ENCODE data around the gene OR2J2. TPM values are rescaled to one million over a fixed set of nuclear protein-coding genes. Genes with fewer than 3 reads are reported as not detected.
"Not testable (repeated sequence)": the region's sequence is repeated elsewhere in the genome, so short reads cannot be mapped to it uniquely, and the experiment has no call there.

OR2J2 gene
- total and polyA plus RNA-seq, 2 donors (not counting 3 experiments of a cell fraction or from before 2014, with no cell fraction given): not detected

GRCh38 chr6:29153083-29153482 is 17.6 kb upstream of the OR2J2 start:
- BruUV-seq (replicated peaks): no TSS peak
- CTCF ChIA-PET: no interaction called here
- H3K27me3 ChIP-seq (ENCODE audit: control insufficient read depth in 2 of 2, insufficient read depth in 2 of 2, low read length in 2 of 2): no peaks in the 10 kb centered on the region
- TF ChIP-seq POLR2A (IDR thresholded peaks at IDR 0.05; ENCODE audit: low read depth, low read length) (no peak), POLR2AphosphoS5 (IDR thresholded peaks at IDR 0.05; ENCODE audit: insufficient read depth, low read depth, low read length) (no peak), MYC (IDR thresholded peaks at IDR 0.05; ENCODE audit: low read depth, low read length) (no peak), JUN (IDR thresholded peaks at IDR 0.05; ENCODE audit: borderline replicate concordance, insufficient read depth, insufficient read length, low read depth) (no peak), CTCF (IDR thresholded peaks at IDR 0.05; ENCODE audit: extremely low read depth in 1 of 2, insufficient read depth in 1 of 2, low read depth in 1 of 2, low read length in 2 of 2) (no peak), FOS (IDR thresholded peaks at IDR 0.05; ENCODE audit: borderline replicate concordance, insufficient read depth, low read length) (no peak), GATA2 (IDR thresholded peaks at IDR 0.05; ENCODE audit: insufficient read depth, insufficient read length, low read depth, low read length) (no peak), EZH2 (IDR thresholded peaks at IDR 0.05; ENCODE audit: borderline replicate concordance, low read depth, low read length, severe bottlenecking) (no peak)
- TF ChIP-seq, protein P1, sequence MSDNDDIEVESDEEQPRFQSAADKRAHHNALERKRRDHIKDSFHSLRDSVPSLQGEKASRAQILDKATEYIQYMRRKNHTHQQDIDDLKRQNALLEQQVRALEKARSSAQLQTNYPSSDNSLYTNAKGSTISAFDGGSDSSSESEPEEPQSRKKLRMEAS (IDR thresholded peaks at IDR 0.05; ENCODE audit: insufficient read depth, insufficient read length): no peak
- dilution Hi-C loops (cut with MboI; ENCODE audit: extremely low pct_ligation_motif_present, low sequenced_read_pairs): no loop called here
- H4K20me1 ChIP-seq (replicated peaks; ENCODE audit: control insufficient read depth, extremely low read depth, insufficient read depth, low read length): no peaks in the 10 kb centered on the region
- no peak overlapping the region for H3K27ac ChIP-seq (ENCODE audit: insufficient read depth, low read depth, low read length)
- no peaks in the 10 kb centered on the region for H3K79me2 ChIP-seq (ENCODE audit: control insufficient read depth, insufficient read depth, low read length)
- no peaks in the 10 kb centered on the region for H3K9me1 ChIP-seq (replicated peaks; ENCODE audit: control insufficient read depth, extremely low read depth, insufficient read depth, low read length)
- DNase-seq (ENCODE audit: low read depth, low spot score) (no peak), FAIRE-seq (no peak)
- H2AFZ ChIP-seq (ENCODE audit: low read depth, low read length): no peak overlapping the region
- H3K9me3 ChIP-seq (replicated peaks; ENCODE audit: control insufficient read depth, insufficient read depth, low read length): no peaks in the 10 kb centered on the region
- POLR2A ChIA-PET: no interaction called here
- H3K4me3 ChIP-seq (replicated peaks in 1 of 3; ENCODE audit: insufficient read depth in 1 of 3, low read depth in 1 of 3, low read length in 3 of 3): no peak overlapping the region
- intact Hi-C loops (cut with micrococcal nuclease): no loop called here
- H3K4me2 ChIP-seq (ENCODE audit: insufficient read depth, low read length): no peak overlapping the region
- no peak overlapping the region for H3K9ac ChIP-seq (replicated peaks; ENCODE audit: extremely low read depth, insufficient read depth, low read length)
- no peaks in the 10 kb centered on the region for H3K4me1 ChIP-seq (ENCODE audit: control insufficient read depth, extremely low read depth, insufficient read depth, low read length)
- H3K36me3 ChIP-seq (ENCODE audit: control insufficient read depth in 2 of 2, extremely low read depth in 1 of 2, insufficient read depth in 2 of 2, low read length in 2 of 2): no peaks in the 10 kb centered on the region

GRCh38 chr6:29155182-29155581 is 15.5 kb upstream of the OR2J2 start:
- FAIRE-seq; H3K9me1 ChIP-seq (replicated peaks; ENCODE audit: control insufficient read depth, extremely low read depth, insufficient read depth, low read length); H3K4me2 ChIP-seq (ENCODE audit: insufficient read depth, low read length); H4K20me1 ChIP-seq (replicated peaks; ENCODE audit: control insufficient read depth, extremely low read depth, insufficient read depth, low read length); H3K4me3 ChIP-seq (replicated peaks in 1 of 3; ENCODE audit: insufficient read depth in 1 of 3, low read depth in 1 of 3, low read length in 3 of 3); H3K9me3 ChIP-seq (replicated peaks; ENCODE audit: control insufficient read depth, insufficient read depth, low read length); H3K79me2 ChIP-seq (ENCODE audit: control insufficient read depth, insufficient read depth, low read length); DNase-seq (ENCODE audit: low read depth, low spot score); H2AFZ ChIP-seq (ENCODE audit: low read depth, low read length); intact Hi-C loops (cut with micrococcal nuclease); H3K9ac ChIP-seq (replicated peaks; ENCODE audit: extremely low read depth, insufficient read depth, low read length); H3K27ac ChIP-seq (ENCODE audit: insufficient read depth, low read depth, low read length); H3K4me1 ChIP-seq (ENCODE audit: control insufficient read depth, extremely low read depth, insufficient read depth, low read length); BruUV-seq (replicated peaks); H3K27me3 ChIP-seq (ENCODE audit: control insufficient read depth in 2 of 2, insufficient read depth in 2 of 2, low read length in 2 of 2); H3K36me3 ChIP-seq (ENCODE audit: control insufficient read depth in 2 of 2, extremely low read depth in 1 of 2, insufficient read depth in 2 of 2, low read length in 2 of 2); POLR2A ChIA-PET; dilution Hi-C loops (cut with MboI; ENCODE audit: extremely low pct_ligation_motif_present, low sequenced_read_pairs); CTCF ChIA-PET: not testable (repeated sequence)

- H3K9ac ChIP-seq (replicated peaks; ENCODE audit: extremely low read depth, insufficient read depth, low read length); BruUV-seq (replicated peaks); H2AFZ ChIP-seq (ENCODE audit: low read depth, low read length); H3K4me1 ChIP-seq (ENCODE audit: control insufficient read depth, extremely low read depth, insufficient read depth, low read length); FAIRE-seq; dilution Hi-C loops (cut with MboI; ENCODE audit: extremely low pct_ligation_motif_present, low sequenced_read_pairs); H3K9me1 ChIP-seq (replicated peaks; ENCODE audit: control insufficient read depth, extremely low read depth, insufficient read depth, low read length); DNase-seq (ENCODE audit: low read depth, low spot score); H3K27ac ChIP-seq (ENCODE audit: insufficient read depth, low read depth, low read length); POLR2A ChIA-PET; H3K79me2 ChIP-seq (ENCODE audit: control insufficient read depth, insufficient read depth, low read length); H4K20me1 ChIP-seq (replicated peaks; ENCODE audit: control insufficient read depth, extremely low read depth, insufficient read depth, low read length); intact Hi-C loops (cut with micrococcal nuclease); CTCF ChIA-PET; H3K27me3 ChIP-seq (ENCODE audit: control insufficient read depth in 2 of 2, insufficient read depth in 2 of 2, low read length in 2 of 2); H3K4me3 ChIP-seq (replicated peaks in 1 of 3; ENCODE audit: insufficient read depth in 1 of 3, low read depth in 1 of 3, low read length in 3 of 3); H3K36me3 ChIP-seq (ENCODE audit: control insufficient read depth in 2 of 2, extremely low read depth in 1 of 2, insufficient read depth in 2 of 2, low read length in 2 of 2); H3K4me2 ChIP-seq (ENCODE audit: insufficient read depth, low read length); H3K9me3 ChIP-seq (replicated peaks; ENCODE audit: control insufficient read depth, insufficient read depth, low read length): not testable (repeated sequence)
Measured at GRCh38 chr6:29159922-29160321, 10.8 kb upstream of the OR2J2 start.
